ENCODE results near the gene GOLGA1. TPM values are rescaled to one million over a fixed set of nuclear protein-coding genes. Genes with fewer than 3 reads are reported as not detected.

Gene GOLGA1
- total and polyA plus RNA-seq, 2 of the 13 experiments (the other 11 are each of a cell fraction or from before 2014, with no cell fraction given) = 12.7 to 15.9 TPM

DNA sequence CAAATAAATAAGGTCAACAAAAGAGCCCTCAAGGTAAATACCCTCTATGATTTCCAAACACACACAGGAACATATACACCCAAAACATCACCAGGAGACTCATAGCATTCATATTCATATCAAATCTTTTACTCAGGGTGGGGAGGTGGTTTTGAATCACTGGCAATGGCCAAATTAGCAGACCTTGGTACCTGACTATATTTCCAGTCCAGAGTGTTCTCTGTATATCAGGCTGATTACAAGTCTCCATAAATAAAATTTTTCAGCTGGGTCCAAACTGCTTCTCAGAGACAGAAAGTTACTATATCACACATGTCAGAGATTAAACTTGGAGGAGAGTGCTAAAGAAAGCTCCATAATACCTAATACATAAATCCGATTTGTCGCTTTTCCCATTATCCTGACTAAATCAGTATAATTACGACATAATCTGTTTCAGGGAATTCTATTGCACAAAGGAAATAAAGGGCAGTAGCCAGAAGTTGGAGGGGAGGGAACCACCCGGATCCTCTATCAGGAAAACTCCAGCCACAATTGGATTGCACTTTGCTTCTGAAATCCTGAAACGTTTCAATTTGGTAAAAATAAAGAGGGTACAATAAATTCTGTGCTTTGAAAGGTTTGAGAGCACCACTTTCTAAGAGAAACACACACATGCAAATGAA, 7.0 kb upstream of the GOLGA1 start:
- BruUV-seq (replicated peaks) = no TSS peak
- Histone ChIP-seq H3K9ac (ENCODE audit: insufficient read depth, low read depth, low read length) (no peak overlapping the region), H3K4me2 (ENCODE audit: low read depth, low read length) (no peak overlapping the region), H4K20me1 (ENCODE audit: insufficient read depth, low read length) (no peaks in the 10 kb centered on the region), H3K36me3 (replicated peaks in 1 of 2; ENCODE audit: control insufficient read depth in 1 of 2, insufficient read depth in 2 of 2, low read length in 2 of 2) (no peaks in the 10 kb centered on the region), H3K4me3 (replicated peaks in 1 of 3; ENCODE audit: insufficient read depth in 1 of 3, low read depth in 2 of 3, low read length in 3 of 3) (no peak overlapping the region), H3K9me3 (ENCODE audit: low read length) (no peaks in the 10 kb centered on the region), H3K27me3 (ENCODE audit: control insufficient read depth in 1 of 2, insufficient read depth in 2 of 2, low read length in 2 of 2) (no peaks in the 10 kb centered on the region; a peak in 1 of 5 replicates), H3K27ac (ENCODE audit: extremely low read length, insufficient read depth, low read length) (no peak overlapping the region), H2AFZ (ENCODE audit: low read length) (no peak overlapping the region), H3K4me1 (ENCODE audit: insufficient read depth, low read length) (peaks cover 29% of the 10 kb centered on the region), H3K79me2 (ENCODE audit: insufficient read depth, low read length) (no peaks in the 10 kb centered on the region)
- no peak for ATAC-seq
- ChIA-PET POLR2A (no interaction called here), CTCF (ENCODE audit: low intra/inter-chr PET ratio, low total read pairs) (no interaction called here)
- TF ChIP-seq, protein P1, sequence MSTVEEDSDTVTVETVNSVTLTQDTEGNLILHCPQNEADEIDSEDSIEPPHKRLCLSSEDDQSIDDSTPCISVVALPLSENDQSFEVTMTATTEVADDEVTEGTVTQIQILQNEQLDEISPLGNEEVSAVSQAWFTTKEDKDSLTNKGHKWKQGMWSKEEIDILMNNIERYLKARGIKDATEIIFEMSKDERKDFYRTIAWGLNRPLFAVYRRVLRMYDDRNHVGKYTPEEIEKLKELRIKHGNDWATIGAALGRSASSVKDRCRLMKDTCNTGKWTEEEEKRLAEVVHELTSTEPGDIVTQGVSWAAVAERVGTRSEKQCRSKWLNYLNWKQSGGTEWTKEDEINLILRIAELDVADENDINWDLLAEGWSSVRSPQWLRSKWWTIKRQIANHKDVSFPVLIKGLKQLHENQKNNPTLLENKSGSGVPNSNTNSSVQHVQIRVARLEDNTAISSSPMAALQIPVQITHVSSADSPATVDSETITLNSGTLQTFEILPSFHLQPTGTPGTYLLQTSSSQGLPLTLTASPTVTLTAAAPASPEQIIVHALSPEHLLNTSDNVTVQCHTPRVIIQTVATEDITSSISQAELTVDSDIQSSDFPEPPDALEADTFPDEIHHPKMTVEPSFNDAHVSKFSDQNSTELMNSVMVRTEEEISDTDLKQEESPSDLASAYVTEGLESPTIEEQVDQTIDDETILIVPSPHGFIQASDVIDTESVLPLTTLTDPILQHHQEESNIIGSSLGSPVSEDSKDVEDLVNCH (CRISPR knock-in tag; IDR thresholded peaks at IDR 0.05) = no peak
- TF ChIP-seq CEBPB (IDR thresholded peaks at IDR 0.05; ENCODE audit: borderline replicate concordance, low read depth, low read length) = peak; percentile 51; the same call in 1 of the 2 replicates
- TF ChIP-seq MBNL3 (CRISPR knock-in tag; conservative IDR thresholded peaks at IDR 0.05) = no peak
- FAIRE-seq = no peak
- in situ Hi-C loops (cut with HindIII; ENCODE audit: extremely low pct_ligation_motif_present, low pct_unique_long_range_greater_than_20kb) (no loop called here), intact Hi-C loops (cut with micrococcal nuclease; ENCODE audit: unreplicated experiment) (no loop called here)
- DNase-seq (ENCODE audit: low spot score) = no peak
- 78% methylated on average over 5 of the region's 5 CpGs for WGBS (ENCODE audit: low lambda C conversion rate)

DNA sequence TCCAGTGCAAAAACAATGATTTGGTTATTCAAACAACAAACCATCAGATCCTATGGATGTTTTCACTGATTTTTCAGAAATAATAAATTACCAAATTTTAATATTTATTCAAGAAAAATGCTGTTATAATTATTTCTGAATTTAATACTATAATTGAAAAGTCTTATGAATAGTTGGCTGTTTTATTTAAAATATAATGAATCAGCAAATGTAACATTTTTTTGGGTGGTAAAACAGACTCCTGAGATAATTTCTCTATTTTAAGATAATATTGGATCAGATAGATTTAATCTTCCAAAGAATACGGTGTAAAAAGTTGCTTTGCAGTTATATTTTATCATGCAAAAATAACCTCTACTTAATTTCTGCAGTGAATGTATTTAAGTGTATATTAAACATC, 5.3 kb upstream of the GOLGA1 start:
- no peaks in the 10 kb centered on the region for H3K36me3 ChIP-seq (replicated peaks in 1 of 2; ENCODE audit: control insufficient read depth in 1 of 2, insufficient read depth in 2 of 2, low read length in 2 of 2)
- FAIRE-seq (no peak), DNase-seq (ENCODE audit: low spot score) (no peak), ATAC-seq (no peak)
- POLR2A ChIA-PET = no interaction called here
- CTCF ChIA-PET (ENCODE audit: low intra/inter-chr PET ratio, low total read pairs) = no interaction called here
- intact Hi-C loops (cut with micrococcal nuclease; ENCODE audit: unreplicated experiment) = no loop called here
- no peaks in the 10 kb centered on the region for H3K9me3 ChIP-seq (ENCODE audit: low read length)
- H4K20me1 ChIP-seq (ENCODE audit: insufficient read depth, low read length) = no peaks in the 10 kb centered on the region
- H3K4me2 ChIP-seq (ENCODE audit: low read depth, low read length) = no peak overlapping the region
- H3K9ac ChIP-seq (ENCODE audit: insufficient read depth, low read depth, low read length) = no peak overlapping the region
- no TSS peak for BruUV-seq (replicated peaks)
- 100% methylated on average over 1 of the region's 1 CpG for WGBS (ENCODE audit: low lambda C conversion rate)
- H3K27ac ChIP-seq (ENCODE audit: extremely low read length, insufficient read depth, low read length) = no peak overlapping the region
- in situ Hi-C loops (cut with HindIII; ENCODE audit: extremely low pct_ligation_motif_present, low pct_unique_long_range_greater_than_20kb) = no loop called here
- H3K4me1 ChIP-seq (ENCODE audit: insufficient read depth, low read length) = peaks cover 37% of the 10 kb centered on the region
- H3K4me3 ChIP-seq (replicated peaks in 1 of 3; ENCODE audit: insufficient read depth in 1 of 3, low read depth in 2 of 3, low read length in 3 of 3) = no peak overlapping the region
- no peak overlapping the region for H2AFZ ChIP-seq (ENCODE audit: low read length)
- peaks cover 2% of the 10 kb centered on the region for H3K79me2 ChIP-seq (ENCODE audit: insufficient read depth, low read length)
- no peaks in the 10 kb centered on the region; a peak in 1 of 5 replicates for H3K27me3 ChIP-seq (ENCODE audit: control insufficient read depth in 1 of 2, insufficient read depth in 2 of 2, low read length in 2 of 2)
- TF ChIP-seq HES4 (CRISPR knock-in tag; IDR thresholded peaks at IDR 0.05; ENCODE audit: borderline replicate concordance) (no peak), GFI1 (CRISPR knock-in tag; IDR thresholded peaks at IDR 0.05; ENCODE audit: borderline replicate concordance) (no peak), SRSF9 (IDR thresholded peaks at IDR 0.05; ENCODE audit: borderline replicate concordance, insufficient read depth, low read depth, low read length, poor library complexity, severe bottlenecking) (no peak), ATF1 (CRISPR knock-in tag; IDR thresholded peaks at IDR 0.05) (no peak), TCF7L2 (IDR thresholded peaks at IDR 0.05; ENCODE audit: low read depth, low read length) (no peak), IRX3 (CRISPR knock-in tag; IDR thresholded peaks at IDR 0.05; ENCODE audit: borderline replicate concordance, low read depth) (no peak), PCBP2 (optimal IDR thresholded peaks at IDR 0.05; ENCODE audit: low read depth, low read length, poor library complexity, severe bottlenecking) (no peak), SP4 (CRISPR knock-in tag; IDR thresholded peaks at IDR 0.05) (no peak), MAFK (conservative IDR thresholded peaks at IDR 0.05 in 1 of 2, IDR thresholded peaks at IDR 0.05 in 1 of 2; ENCODE audit: low read length in 2 of 2) (no peak; a peak in 1 of 4 replicates), ZNF260 (CRISPR knock-in tag; IDR thresholded peaks at IDR 0.05; ENCODE audit: borderline replicate concordance, low read depth) (no peak), PHF8 (CRISPR knock-in tag; IDR thresholded peaks at IDR 0.05) (no peak)
- TF ChIP-seq, protein P2, sequence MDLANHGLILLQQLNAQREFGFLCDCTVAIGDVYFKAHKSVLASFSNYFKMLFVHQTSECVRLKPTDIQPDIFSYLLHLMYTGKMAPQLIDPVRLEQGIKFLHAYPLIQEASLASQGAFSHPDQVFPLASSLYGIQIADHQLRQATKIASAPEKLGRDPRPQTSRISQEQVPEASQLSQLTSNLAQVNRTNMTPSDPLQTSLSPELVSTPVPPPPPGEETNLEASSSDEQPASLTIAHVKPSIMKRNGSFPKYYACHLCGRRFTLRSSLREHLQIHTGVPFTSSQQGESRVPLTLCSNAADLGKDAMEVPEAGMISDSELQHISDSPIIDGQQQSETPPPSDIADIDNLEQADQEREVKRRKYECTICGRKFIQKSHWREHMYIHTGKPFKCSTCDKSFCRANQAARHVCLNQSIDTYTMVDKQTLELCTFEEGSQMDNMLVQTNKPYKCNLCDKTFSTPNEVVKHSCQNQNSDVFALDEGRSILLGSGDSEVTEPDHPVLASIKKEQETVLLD (CRISPR knock-in tag; IDR thresholded peaks at IDR 0.05; ENCODE audit: low read depth) = no peak

Data from HepG2 (cell line).